Naive thymus-derived CD4-positive, alpha-beta T cell (primary cell): Measurements from ENCODE around the gene HOMER2. TPM values are rescaled to one million over a fixed set of nuclear protein-coding genes. Genes with fewer than 3 reads are reported as not detected.
A peak's percentile ranks its signal among the peaks of the same experiment; 100 is the strongest.

ENCODE experiments used
- ATAC-seq: fragments of 150-1000 bp; cut with Tn5 transposase; 2 replicates; pipeline ENCODE4 v1.10.0; 2021; ENCODE audit warnings: mild to moderate bottlenecking, moderate library complexity
- CTCF ChIA-PET: fragments of 350-600 bp; sonication (Branson Sonifier 250); formaldehyde crosslinking; loops from one replicate; lab custom pipeline; 2021; ENCODE audit warnings: antibody characterized with exemption; lab: Charles Lee
- POLR2A ChIA-PET: fragments of 350-600 bp; sonication (Branson Sonifier 250); formaldehyde crosslinking; loops from one replicate; lab custom pipeline; 2021; ENCODE audit warnings: antibody characterized with exemption, inconsistent platforms; lab: Charles Lee
- DNase-seq, 9 donors: peaks; one replicate each; pipeline versions ENCODE4 v3.0.0 to v3.0.0-alpha.2; 2020 to 2022; ENCODE audit warnings: mixed read lengths in 1 of 9
- H3K27ac ChIP-seq: one replicate; pipeline ENCODE4 v1.7.0; 2013; ENCODE audit warnings: mild to moderate bottlenecking, low read depth, low read length, moderate library complexity
- H3K27me3 ChIP-seq, 2 donors: one replicate each; pipeline ENCODE4 v1.7.0; 2013; ENCODE audit warnings: low read length in 2 of 2, mild to moderate bottlenecking in 2 of 2, moderate library complexity in 2 of 2; ENCODE audit not compliant: control insufficient read depth in 2 of 2, insufficient read depth in 2 of 2
- H3K36me3 ChIP-seq, 3 experiments: 1 replicate in 2 of 3; 2 replicates in 1 of 3; pipeline ENCODE4 v1.7.0; 2013; ENCODE audit warnings: low read length in 3 of 3, mild to moderate bottlenecking in 3 of 3, moderate library complexity in 1 of 3; ENCODE audit not compliant: insufficient read depth in 3 of 3, control insufficient read depth in 2 of 3
- H3K4me1 ChIP-seq, 2 donors: one replicate each; pipeline ENCODE4 v1.7.0; 2013; ENCODE audit warnings: low read length in 2 of 2, mild to moderate bottlenecking in 2 of 2, moderate library complexity in 1 of 2; ENCODE audit not compliant: control insufficient read depth in 2 of 2, insufficient read depth in 2 of 2
- H3K4me3 ChIP-seq: 2 replicates; pipeline ENCODE4 v1.7.0; 2013; ENCODE audit warnings: mild to moderate bottlenecking, low read length
- H3K9me3 ChIP-seq, 3 experiments: 1 replicate in 2 of 3; 2 replicates in 1 of 3; pipeline ENCODE4 v1.7.0; 2013; ENCODE audit warnings: low read length in 3 of 3; ENCODE audit not compliant: control insufficient read depth in 2 of 3
- H3K27ac Mint-ChIP-seq, 9 donors: one replicate each; pipeline ENCODE4 v1.8.0; 2020 to 2022; ENCODE audit warnings: mixed read lengths in 9 of 9, mild to moderate bottlenecking in 8 of 9, moderate library complexity in 5 of 9, inconsistent platforms in 2 of 9
- H3K27me3 Mint-ChIP-seq, 5 donors: one replicate each; pipeline ENCODE4 v1.8.0; 2021 to 2022; ENCODE audit warnings: mixed read lengths in 5 of 5, mild to moderate bottlenecking in 1 of 5
- H3K36me3 Mint-ChIP-seq, 5 donors: one replicate each; pipeline ENCODE4 v1.8.0; 2020 to 2022; ENCODE audit warnings: mixed read lengths in 5 of 5, mild to moderate bottlenecking in 3 of 5, inconsistent platforms in 1 of 5
- H3K4me1 Mint-ChIP-seq, 7 donors: one replicate each; pipeline ENCODE4 v1.8.0; 2020 to 2022; ENCODE audit warnings: mixed read lengths in 7 of 7, mild to moderate bottlenecking in 3 of 7, inconsistent platforms in 1 of 7
- H3K4me3 Mint-ChIP-seq, 10 donors: one replicate each; pipeline ENCODE4 v1.8.0; 2020 to 2022; ENCODE audit warnings: mild to moderate bottlenecking in 10 of 10, mixed read lengths in 10 of 10, moderate library complexity in 6 of 10, inconsistent platforms in 2 of 10
- H3K9me3 Mint-ChIP-seq, 11 donors: one replicate each; pipeline ENCODE4 v1.8.0; 2020 to 2022; ENCODE audit warnings: mixed read lengths in 11 of 11, mild to moderate bottlenecking in 4 of 11, inconsistent platforms in 1 of 11, moderate library complexity in 1 of 11
- intact Hi-C, 2 donors: fragments of 100-400 bp; cut with micrococcal nuclease; formaldehyde crosslinking; loops; one replicate each; pipeline ENCODE4 v1.15.1; 2023
- polyA plus RNA-seq, 2 donors: library from polyadenylated mRNA; unstranded; fragments of 300-500 nt; fragmentation: Illumina TruSeq; gene quantifications; one replicate each; pipeline ENCODE4 v1.2.3, GENCODE V29; 2021
- total RNA-seq, 6 experiments: library from RNA in 5 of 6; stranded (reverse) in 5 of 6; gene quantifications; 1 replicate in 5 of 6; 2 replicates in 1 of 6; pipeline ENCODE4 v1.2.3 and lab custom pipeline; 2021 to 2026

The HOMER2 gene
- total and polyA plus RNA-seq, 7 experiments from 2014 or later, result 3.8 to 29.1 (median 4.8) TPM

DNA sequence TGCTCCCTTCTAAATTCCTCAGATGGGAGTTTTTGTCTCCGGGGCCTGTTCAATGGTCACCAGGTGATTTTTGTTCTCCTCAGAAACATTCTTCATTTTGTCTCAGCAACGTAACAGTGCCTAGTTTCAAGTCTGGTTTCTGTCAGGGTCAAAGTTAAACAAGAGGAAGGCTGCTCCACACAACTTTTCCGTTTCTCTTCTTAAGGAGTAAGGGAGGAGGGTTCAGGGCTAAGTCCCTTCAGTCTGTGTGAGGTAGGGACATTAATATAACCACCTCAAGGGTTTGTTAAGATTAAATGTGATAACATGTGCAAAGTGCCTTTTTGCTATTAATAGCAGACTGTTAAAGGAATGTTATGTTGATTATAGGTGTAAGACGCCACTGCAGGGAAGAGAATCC is 41.8 kb downstream of the HOMER2 start:
- intact Hi-C loops, result no loop called here
- CTCF ChIA-PET, result no interaction called here
- peaks cover 0 to 30% (median 9%) of the 10 kb centered on the region in 5 donors for H3K27me3 Mint-ChIP-seq
- H3K9me3 Mint-ChIP-seq, result peaks cover 8 to 30% (median 17%) of the 10 kb centered on the region in 11 donors
- DNase-seq (no peak), ATAC-seq (no peak)
- peaks cover 0 to 7% (median 0%) of the 10 kb centered on the region in 7 donors for H3K4me1 Mint-ChIP-seq
- H3K27me3 ChIP-seq, result no peaks in the 10 kb centered on the region
- H3K4me1 ChIP-seq, result no peaks in the 10 kb centered on the region
- peaks cover 3 to 9% (median 4%) of the 10 kb centered on the region in 5 donors for H3K36me3 Mint-ChIP-seq
- no peaks in the 10 kb centered on the region for H3K36me3 ChIP-seq
- H3K4me3 Mint-ChIP-seq, result no peak overlapping the region
- no peak overlapping the region for H3K27ac Mint-ChIP-seq
- H3K9me3 ChIP-seq, result peaks cover 0 to 9% (median 0%) of the 10 kb centered on the region in 3 experiments
- POLR2A ChIA-PET, result no interaction called here
- no peak overlapping the region for H3K27ac ChIP-seq
- H3K4me3 ChIP-seq, result no peak overlapping the region

GRCh38 chr15:82909080-82909815 is 43.3 kb downstream of the HOMER2 start:
- Mint-ChIP-seq H3K27ac (no peak overlapping the region), H3K36me3 (peaks cover 3 to 9% (median 4%) of the 10 kb centered on the region in 5 donors), H3K9me3 (peaks cover 8 to 30% (median 17%) of the 10 kb centered on the region in 11 donors), H3K27me3 (peaks cover 0 to 31% (median 10%) of the 10 kb centered on the region in 5 donors), H3K4me1 (peaks cover 0 to 7% (median 0%) of the 10 kb centered on the region in 7 donors), H3K4me3 (peak overlapping the region in 1 of 10 donors; percentile 3)
- no peaks in the 10 kb centered on the region for H3K4me1 ChIP-seq
- H3K27me3 ChIP-seq, result no peaks in the 10 kb centered on the region
- no peak overlapping the region for H3K4me3 ChIP-seq
- H3K9me3 ChIP-seq, result peaks cover 0 to 9% (median 0%) of the 10 kb centered on the region in 3 experiments
- H3K27ac ChIP-seq, result no peak overlapping the region
- intact Hi-C loops, result no loop called here
- POLR2A ChIA-PET, result no interaction called here
- no peaks in the 10 kb centered on the region for H3K36me3 ChIP-seq
- DNase-seq (no peak), ATAC-seq (no peak)
- CTCF ChIA-PET, result no interaction called here

GRCh38 chr15:82907350-82907749 is 45.2 kb downstream of the HOMER2 start:
- ATAC-seq, result no peak
- CTCF ChIA-PET, result no interaction called here
- intact Hi-C loops, result no loop called here

GRCh38 chr15:82904574-82904973 is 47.9 kb downstream of the HOMER2 start:
- Histone ChIP-seq H3K9me3 (peaks cover 0 to 9% (median 0%) of the 10 kb centered on the region in 3 experiments), H3K4me3 (no peak overlapping the region), H3K4me1 (no peaks in the 10 kb centered on the region), H3K27ac (no peak overlapping the region), H3K36me3 (no peaks in the 10 kb centered on the region), H3K27me3 (no peaks in the 10 kb centered on the region)
- CTCF ChIA-PET, result no interaction called here
- intact Hi-C loops, result no loop called here
- H3K4me1 Mint-ChIP-seq, result peaks cover 0 to 3% (median 0%) of the 10 kb centered on the region in 7 donors
- H3K4me3 Mint-ChIP-seq, result no peak overlapping the region
- peaks cover 4 to 8% (median 4%) of the 10 kb centered on the region in 5 donors for H3K36me3 Mint-ChIP-seq
- DNase-seq, result no peak
- POLR2A ChIA-PET, result no interaction called here
- ATAC-seq, result no peak
- peaks cover 0 to 30% (median 5%) of the 10 kb centered on the region in 5 donors for H3K27me3 Mint-ChIP-seq
- no peak overlapping the region for H3K27ac Mint-ChIP-seq
- H3K9me3 Mint-ChIP-seq, result peaks cover 8 to 27% (median 16%) of the 10 kb centered on the region in 11 donors

More at GRCh38 chr15:82907350-82907749, 45.2 kb downstream of the HOMER2 start:
- Mint-ChIP-seq H3K4me1 (peaks cover 0 to 7% (median 0%) of the 10 kb centered on the region in 7 donors), H3K4me3 (no peak overlapping the region), H3K9me3 (peaks cover 8 to 30% (median 18%) of the 10 kb centered on the region in 11 donors), H3K36me3 (peaks cover 4 to 9% (median 4%) of the 10 kb centered on the region in 5 donors), H3K27ac (no peak overlapping the region), H3K27me3 (peaks cover 0 to 31% (median 5%) of the 10 kb centered on the region in 5 donors)
- Histone ChIP-seq H3K4me1 (no peaks in the 10 kb centered on the region), H3K4me3 (no peak overlapping the region), H3K27ac (no peak overlapping the region), H3K36me3 (no peaks in the 10 kb centered on the region), H3K27me3 (no peaks in the 10 kb centered on the region), H3K9me3 (peaks cover 0 to 9% (median 0%) of the 10 kb centered on the region in 3 experiments)
- DNase-seq, result no peak
- POLR2A ChIA-PET, result no interaction called here

- peaks cover 0 to 17% (median 6%) of the 10 kb centered on the region in 11 donors for H3K9me3 Mint-ChIP-seq
- H3K27me3 Mint-ChIP-seq, result peaks cover 0 to 24% (median 5%) of the 10 kb centered on the region in 5 donors
- H3K27ac Mint-ChIP-seq, result no peak overlapping the region
- ATAC-seq, result no peak
- POLR2A ChIA-PET, result no interaction called here
- Histone ChIP-seq H3K4me1 (no peaks in the 10 kb centered on the region), H3K4me3 (no peak overlapping the region), H3K27me3 (no peaks in the 10 kb centered on the region), H3K27ac (no peak overlapping the region), H3K36me3 (no peaks in the 10 kb centered on the region), H3K9me3 (no peaks in the 10 kb centered on the region)
- H3K36me3 Mint-ChIP-seq, result peaks cover 0 to 6% (median 0%) of the 10 kb centered on the region in 5 donors
- intact Hi-C loops, result no loop called here
- CTCF ChIA-PET, result no interaction called here
- DNase-seq, result no peak
- H3K4me3 Mint-ChIP-seq, result no peak overlapping the region
- H3K4me1 Mint-ChIP-seq, result peaks cover 0 to 3% (median 0%) of the 10 kb centered on the region in 7 donors
These were observed 49.0 kb downstream of the HOMER2 start for GRCh38 chr15:82903511-82903910.

DNA sequence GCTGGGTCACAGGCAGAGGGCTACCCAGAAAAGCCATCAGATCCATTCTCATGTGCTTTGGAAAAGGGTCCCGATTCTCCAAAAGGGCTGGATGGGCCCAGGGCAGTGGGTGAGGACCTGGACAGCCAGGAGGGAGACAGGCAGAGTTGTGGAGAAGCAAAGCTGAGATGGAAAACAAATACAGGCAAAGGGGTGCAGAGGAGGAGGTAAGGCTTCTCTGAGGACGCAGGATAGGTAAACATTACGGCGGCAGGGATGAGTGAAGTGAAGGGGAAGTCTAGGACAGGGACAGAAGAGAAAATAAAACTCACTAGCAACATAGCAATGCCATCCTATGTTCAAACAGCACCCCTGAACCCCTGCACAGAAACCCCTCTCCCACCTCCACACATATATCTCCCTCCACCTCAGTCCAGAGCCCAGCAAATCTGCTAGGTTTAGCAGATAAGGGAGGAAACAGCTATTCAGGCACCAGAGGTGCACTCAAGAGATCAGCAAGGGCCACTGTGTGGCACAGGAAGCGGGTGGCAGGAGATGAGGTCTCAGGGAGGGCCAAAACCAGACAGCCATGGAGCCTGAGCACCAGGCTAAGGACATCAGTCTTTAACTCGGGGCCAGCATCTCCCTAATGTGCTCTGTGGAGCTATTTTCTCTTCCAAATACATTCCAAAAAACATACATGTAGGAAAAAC is 51.3 kb downstream of the HOMER2 start:
- Mint-ChIP-seq H3K4me1 (peaks cover 0 to 3% (median 0%) of the 10 kb centered on the region in 7 donors), H3K9me3 (peaks cover 0 to 2% (median 0%) of the 10 kb centered on the region in 11 donors), H3K4me3 (no peak overlapping the region), H3K27me3 (peaks cover 0 to 20% (median 5%) of the 10 kb centered on the region in 5 donors), H3K36me3 (peaks cover 0 to 6% (median 0%) of the 10 kb centered on the region in 5 donors), H3K27ac (peak overlapping the region in 1 of 9 donors; percentile 43)
- Histone ChIP-seq H3K27me3 (no peaks in the 10 kb centered on the region), H3K27ac (no peak overlapping the region), H3K36me3 (no peaks in the 10 kb centered on the region), H3K4me3 (no peak overlapping the region), H3K9me3 (no peaks in the 10 kb centered on the region), H3K4me1 (no peaks in the 10 kb centered on the region)
- POLR2A ChIA-PET, result no interaction called here
- ATAC-seq (no peak), DNase-seq (no peak)
- CTCF ChIA-PET, result interaction anchor here (0.9 kb wide), 1 partner anchor 29 kb away, joined by 5 read pairs; no protein-coding TSS in a partner anchor
- intact Hi-C loops, result no loop called here
